Measurements from ENCODE around the gene NAA80. TPM values are rescaled to one million over a fixed set of nuclear protein-coding genes. Genes with fewer than 3 reads are reported as not detected.
"Not testable (repeated sequence)": the region's sequence is repeated elsewhere in the genome, so short reads cannot be mapped to it uniquely, and the experiment has no call there.

Gene NAA80
- polyA plus RNA-seq, 3 donors: 7.2 to 12.8 (median 10.0) TPM

- DNase-seq (ENCODE audit: extremely low read depth in 1 of 11, low read depth in 9 of 11, low spot score in 4 of 11): no peak
Measured at GRCh38 chr3:50319894-50320625, 20.9 kb upstream of the NAA80 start.

GRCh38 chr3:50319181-50319893 is 20.1 kb upstream of the NAA80 start:
- DNase-seq (ENCODE audit: extremely low read depth in 1 of 11, low read depth in 9 of 11, low spot score in 4 of 11): no peak

- DNase-seq (ENCODE audit: extremely low read depth in 1 of 11, low read depth in 9 of 11, low spot score in 4 of 11): no peak
Measured at GRCh38 chr3:50318615-50319014, 19.4 kb upstream of the NAA80 start.

- no peak for DNase-seq (ENCODE audit: extremely low read depth in 1 of 11, low read depth in 9 of 11, low spot score in 4 of 11)
Measured at GRCh38 chr3:50318163-50318562, 19.0 kb upstream of the NAA80 start.

- no peak for DNase-seq (ENCODE audit: extremely low read depth in 1 of 11, low read depth in 9 of 11, low spot score in 4 of 11)
Measured at GRCh38 chr3:50317300-50317699, 18.1 kb upstream of the NAA80 start.

- no peak for DNase-seq (ENCODE audit: extremely low read depth in 1 of 11, low read depth in 9 of 11, low spot score in 4 of 11)
Measured at GRCh38 chr3:50316657-50317242, 17.5 kb upstream of the NAA80 start.

GRCh38 chr3:50314816-50315215 is 15.6 kb upstream of the NAA80 start:
- DNase-seq (ENCODE audit: extremely low read depth in 1 of 11, low read depth in 9 of 11, low spot score in 4 of 11): no peak

DNA sequence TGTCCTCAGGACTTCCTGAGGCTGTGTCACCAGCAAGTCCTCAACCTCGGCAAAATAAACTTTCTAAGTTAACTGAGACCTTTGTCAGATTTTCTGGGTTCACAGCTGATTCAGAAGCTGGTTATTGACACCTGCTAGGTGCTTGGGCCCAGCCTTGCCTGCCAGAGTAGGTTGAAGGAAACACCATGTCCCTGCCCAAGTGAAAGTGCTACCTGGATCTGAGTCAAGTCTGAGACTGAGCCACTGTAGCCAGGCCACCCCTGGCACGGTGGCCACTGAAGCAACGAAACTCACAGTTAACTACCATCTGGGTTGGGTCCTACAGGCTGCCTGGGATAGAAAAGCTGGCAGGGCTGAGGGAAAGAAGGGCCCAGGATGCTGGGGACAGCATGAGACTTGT is 15.1 kb upstream of the NAA80 start:
- no peak for DNase-seq (ENCODE audit: extremely low read depth in 1 of 11, low read depth in 9 of 11, low spot score in 4 of 11)

- not testable (repeated sequence) for DNase-seq (ENCODE audit: extremely low read depth in 1 of 11, low read depth in 9 of 11, low spot score in 4 of 11)
Measured at GRCh38 chr3:50312041-50312440, 12.8 kb upstream of the NAA80 start.

DNA sequence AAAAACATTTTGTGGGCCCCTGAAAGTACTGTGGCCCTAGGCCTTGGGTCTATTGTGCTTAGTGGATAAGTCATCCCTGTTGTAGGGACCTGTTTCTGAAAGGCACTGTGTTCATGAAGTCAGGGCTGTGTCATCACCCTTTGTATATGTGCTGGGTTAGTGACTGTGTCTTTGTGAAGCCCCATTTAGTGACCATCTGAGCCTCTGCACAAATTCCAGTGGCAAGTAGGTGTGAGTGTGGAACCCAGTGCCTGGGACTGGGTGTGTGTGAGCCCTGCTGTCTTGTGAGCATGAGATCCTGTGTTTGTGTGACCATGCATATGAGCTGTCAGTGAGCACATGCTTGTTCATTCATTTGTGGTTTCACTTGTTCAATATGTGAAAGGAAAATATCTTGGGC is 5.4 kb upstream of the NAA80 start:
- no peak for DNase-seq (ENCODE audit: extremely low read depth in 1 of 11, low read depth in 9 of 11, low spot score in 4 of 11)

- DNase-seq (ENCODE audit: extremely low read depth in 1 of 11, low read depth in 9 of 11, low spot score in 4 of 11): no peak
Measured at GRCh38 chr3:50303013-50303815, 4.0 kb upstream of the NAA80 start, which contains the start of gene HYAL1. Gene HYAL1, minus strand, starts transcription at chr3:50303574. Its CDS starts 618 bp downstream, at chr3:50302956.

DNA sequence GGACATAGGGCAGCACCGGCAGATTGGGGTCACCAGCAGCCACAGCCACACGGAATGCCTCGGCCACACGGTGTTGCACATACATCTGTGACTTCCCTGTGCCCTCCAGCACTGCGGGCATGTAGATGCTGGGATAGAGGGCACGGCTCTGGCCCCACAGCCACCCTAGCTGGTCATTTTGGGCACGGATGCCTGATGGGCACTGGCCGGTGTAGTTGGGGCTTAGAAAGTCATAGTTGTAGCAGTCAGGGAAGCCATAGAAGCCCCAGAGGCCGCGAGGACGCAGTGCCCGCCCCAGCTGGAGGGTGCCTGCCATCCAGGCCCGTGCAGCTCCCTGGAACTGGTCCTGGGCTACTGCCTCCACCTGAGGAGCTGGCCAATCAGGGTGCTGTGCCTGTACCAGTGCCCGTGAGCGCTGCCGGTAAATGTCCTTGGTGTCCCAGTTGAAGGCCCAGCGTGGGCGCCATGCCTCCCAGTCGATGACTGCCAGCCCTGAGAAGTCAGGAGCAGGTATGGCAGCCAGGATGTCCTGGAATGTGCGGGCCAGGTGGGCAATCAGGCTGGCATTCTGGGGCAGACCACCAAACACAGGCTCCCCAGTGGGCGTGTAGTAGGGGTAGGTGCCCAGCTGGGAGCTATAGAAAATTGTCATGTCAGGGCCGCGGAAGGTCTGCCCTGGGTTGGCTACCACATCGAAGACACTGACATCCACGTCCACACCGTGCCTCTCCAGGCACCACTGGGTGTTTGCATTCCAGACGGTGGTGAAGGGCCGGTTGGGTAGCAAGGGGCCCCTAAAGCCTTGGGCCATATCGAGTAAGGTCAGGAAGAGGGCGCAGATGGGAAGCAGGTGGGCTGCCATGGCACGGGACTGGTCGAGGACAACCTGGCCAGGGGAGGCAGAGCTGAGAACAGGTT is 3.1 kb upstream of the NAA80 start:
- no peak for DNase-seq (ENCODE audit: extremely low read depth in 1 of 11, low read depth in 9 of 11, low spot score in 4 of 11)

DNA sequence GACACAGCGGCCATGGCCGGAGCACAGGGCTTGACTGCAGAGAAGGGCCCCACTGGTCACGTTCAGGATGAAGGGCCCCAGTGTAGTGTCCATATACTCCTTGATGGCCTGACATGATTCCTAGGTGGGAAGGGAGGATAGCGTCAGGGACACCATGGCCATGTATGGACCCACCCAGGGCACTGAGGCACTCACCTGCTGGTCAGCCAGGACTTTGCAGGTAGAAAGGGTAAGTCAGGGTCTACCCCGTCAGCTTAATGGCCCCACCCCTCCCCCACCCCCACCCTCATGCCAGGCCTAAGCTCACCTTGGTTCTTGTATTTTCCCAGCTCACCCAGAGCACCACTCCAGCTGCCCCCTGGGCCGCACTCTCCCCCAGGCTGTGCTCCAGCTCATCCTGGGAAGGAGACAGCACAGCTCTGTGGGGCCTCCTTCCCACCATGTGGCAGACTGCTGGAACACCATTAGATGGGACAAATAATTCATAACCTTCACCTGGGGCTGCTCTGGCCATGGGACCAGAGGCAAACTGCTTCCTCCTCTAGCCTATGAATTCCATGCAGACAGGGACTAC is 1.6 kb upstream of the NAA80 start:
- no peak for DNase-seq (ENCODE audit: extremely low read depth in 1 of 11, low read depth in 9 of 11, low spot score in 4 of 11)

DNA sequence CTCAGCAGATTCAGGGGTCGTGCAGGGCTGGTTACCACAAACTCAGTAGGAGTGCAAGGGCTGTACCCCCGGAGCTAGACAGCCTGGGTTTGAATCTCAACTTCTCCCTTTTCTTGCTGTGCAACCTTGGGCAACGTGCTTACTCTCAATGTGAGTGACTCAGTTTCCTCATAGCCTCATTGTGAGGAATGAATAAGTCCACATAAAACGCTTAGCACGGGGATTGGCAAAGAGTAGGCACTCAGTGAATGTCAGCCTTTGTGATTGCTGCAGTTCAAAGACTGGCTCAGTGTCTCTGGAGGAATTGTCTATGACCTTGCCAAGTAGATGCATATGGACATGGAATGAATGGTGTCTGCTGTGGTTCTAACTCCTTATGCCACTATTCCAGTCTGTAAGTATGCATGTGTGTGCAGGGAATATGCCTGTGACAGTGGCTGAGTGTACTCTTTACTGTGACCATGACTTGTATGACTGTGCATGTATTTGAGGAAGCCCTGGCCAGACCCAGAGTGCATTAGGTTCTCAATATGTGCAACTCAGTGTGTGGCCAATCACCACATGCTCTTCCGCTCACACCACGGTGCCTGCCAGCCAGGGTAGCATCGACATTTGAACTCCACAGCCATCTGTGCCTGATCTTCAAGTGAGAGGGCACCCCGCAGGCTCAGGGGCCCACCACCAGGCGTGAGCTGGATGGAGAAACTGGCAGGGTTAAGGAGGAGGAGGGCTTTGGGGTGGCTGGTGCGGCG is 900 bp upstream of the NAA80 start:
- no peak for DNase-seq (ENCODE audit: extremely low read depth in 1 of 11, low read depth in 9 of 11, low spot score in 4 of 11)

GRCh38 chr3:50299638-50299928 is 378 bp upstream of the NAA80 start:
- no peak for DNase-seq (ENCODE audit: extremely low read depth in 1 of 11, low read depth in 9 of 11, low spot score in 4 of 11)

DNA sequence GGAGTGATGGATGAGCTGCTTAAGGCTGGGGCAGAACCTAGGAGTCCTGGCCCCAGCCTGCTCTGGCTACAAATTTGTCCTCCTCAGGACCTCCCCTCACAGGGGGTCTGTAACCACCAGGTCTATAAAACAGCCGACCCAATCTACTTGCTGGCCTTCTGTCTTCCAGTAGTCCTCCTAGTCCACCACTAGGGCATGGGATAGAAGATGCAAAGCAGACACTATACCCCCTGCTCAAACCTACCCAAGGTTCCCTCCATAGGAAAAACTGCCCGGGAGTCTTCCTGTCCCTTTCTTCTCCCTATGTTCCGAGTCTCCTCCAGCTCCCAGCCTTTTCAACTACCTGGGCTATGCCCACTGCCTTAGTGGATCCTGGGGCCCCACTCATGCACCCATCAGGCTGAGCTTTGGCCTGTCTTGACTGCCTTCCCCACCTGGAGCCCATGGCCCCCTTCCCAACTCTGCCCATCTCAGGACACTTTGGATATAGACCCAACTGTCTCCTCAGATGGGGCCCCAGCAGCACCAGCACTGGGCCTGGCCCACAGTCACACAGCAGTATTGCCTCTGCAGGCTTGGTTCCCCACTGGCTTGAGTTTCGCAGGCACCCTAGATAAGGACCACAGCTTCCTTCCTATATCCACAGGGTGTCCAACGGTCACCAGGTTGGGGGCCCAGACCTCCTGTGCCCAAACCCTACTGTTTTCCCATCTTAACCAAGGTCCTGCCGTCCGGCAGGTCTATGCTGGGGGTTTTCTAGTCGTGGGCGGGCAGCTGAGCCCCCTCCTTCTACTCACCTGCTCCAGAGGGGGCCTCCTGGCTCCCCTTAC is 1.1 kb downstream of the NAA80 start:
- no peak for DNase-seq (ENCODE audit: extremely low read depth in 1 of 11, low read depth in 9 of 11, low spot score in 4 of 11)

DNA sequence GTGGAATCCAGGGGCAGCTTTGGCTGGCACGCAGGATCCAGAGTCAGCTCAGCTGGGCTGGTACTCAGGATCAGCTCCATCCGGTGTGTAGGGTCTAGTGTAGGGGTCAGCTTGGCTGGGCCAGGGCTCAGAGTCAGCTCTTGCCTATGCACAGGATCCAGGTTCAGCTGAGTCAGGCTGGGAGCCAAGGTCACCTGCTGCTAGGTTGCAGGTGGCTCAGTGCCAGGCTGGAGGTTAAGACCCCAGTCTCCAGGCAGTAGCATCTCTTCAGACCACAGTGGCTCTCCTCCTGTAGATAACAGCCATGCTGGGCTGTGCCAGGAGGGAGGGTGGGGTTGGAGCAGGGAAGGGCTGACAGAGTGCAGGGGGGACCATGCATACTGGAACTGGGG is 1.8 kb downstream of the NAA80 start:
- DNase-seq (ENCODE audit: extremely low read depth in 1 of 11, low read depth in 9 of 11, low spot score in 4 of 11): no peak

All from renal cortex interstitium (tissue), 11 donors.